GM10248 (cell line): ENCODE results near the gene RPL27A.
"Not testable (repeated sequence)": the region's sequence is repeated elsewhere in the genome, so short reads cannot be mapped to it uniquely, and the experiment has no call there.

Source experiments
- CTCF ChIA-PET: fragments of 300-600 bp; sonication (Branson Sonifier 250); formaldehyde crosslinking; extraction: SDS; loops from one replicate; lab custom pipeline; 2021; ENCODE audit warnings: antibody characterized with exemption; lab: Yijun Ruan, JAX
- POLR2A ChIA-PET: fragments of 350-650 bp; sonication (Branson Sonifier 250); formaldehyde crosslinking; extraction: SDS; loops from one replicate; lab custom pipeline; 2020; ENCODE audit warnings: antibody characterized with exemption; lab: Yijun Ruan, JAX
- DNase-seq: peaks from one replicate; pipeline ENCODE4 v3.0.0; 2012; ENCODE audit errors: extremely low spot score
- CTCF ChIP-seq: IDR thresholded peaks from 2 replicates; pipeline ENCODE4 v1.5.1; 2012; ENCODE audit warnings: mild to moderate bottlenecking, low read depth; ENCODE audit errors: extremely low read depth, missing control alignments, control extremely low read depth

The RPL27A gene

GRCh38 chr11:8654503-8654902, 28.1 kb upstream of the RPL27A start:
- CTCF ChIA-PET = no interaction called here
- POLR2A ChIA-PET = no interaction called here
- TF ChIP-seq CTCF = no peak
- DNase-seq = no peak

DNA sequence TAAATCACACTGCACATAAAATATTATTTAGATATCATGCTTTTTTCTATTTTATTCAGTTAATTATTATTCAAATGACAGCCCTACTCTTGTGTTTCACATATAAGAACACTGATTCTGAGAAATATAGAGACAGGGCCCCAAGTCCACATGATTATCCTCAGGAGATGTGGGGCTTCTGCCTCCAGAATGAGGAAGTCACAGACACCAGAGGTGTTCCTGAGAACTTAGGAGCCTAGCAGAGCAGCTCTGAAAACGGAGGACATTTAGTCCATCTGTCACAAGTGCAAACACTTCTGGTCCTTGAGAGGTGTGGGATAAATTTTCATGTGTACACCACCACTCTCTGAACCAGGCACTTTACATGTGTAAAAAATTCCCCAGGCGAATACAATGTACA, 26.3 kb upstream of the RPL27A start:
- POLR2A ChIA-PET = no interaction called here
- no peak for TF ChIP-seq CTCF
- CTCF ChIA-PET = interaction anchor here (0.8 to 1.9 kb wide), 5 partner anchors 10 to 47 kb away, joined by 3 to 9 read pairs (median 5); no protein-coding TSS in a partner anchor
- DNase-seq = no peak

- ChIA-PET CTCF (interaction anchor here (1.2 to 1.9 kb wide), 2 partner anchors 10 to 357 kb away, joined by 3 to 4 read pairs; no protein-coding TSS in a partner anchor), POLR2A (no interaction called here)
- no peak for TF ChIP-seq CTCF
- no peak for DNase-seq
Measured at GRCh38 chr11:8658321-8659057, 24.1 kb upstream of the RPL27A start.

- POLR2A ChIA-PET = interaction anchor here (1.0 kb wide), 1 partner anchor 21 kb away, joined by 3 read pairs; the partner anchor contains the start of genes RPL27A and TRIM66
- no peak for DNase-seq
- CTCF ChIA-PET = interaction anchor here (0.9 to 1.2 kb wide), 4 partner anchors 10 to 37 kb away, joined by 3 read pairs; no protein-coding TSS in a partner anchor
- no peak for TF ChIP-seq CTCF
Measured at GRCh38 chr11:8661001-8661795, 21.4 kb upstream of the RPL27A start.

DNA sequence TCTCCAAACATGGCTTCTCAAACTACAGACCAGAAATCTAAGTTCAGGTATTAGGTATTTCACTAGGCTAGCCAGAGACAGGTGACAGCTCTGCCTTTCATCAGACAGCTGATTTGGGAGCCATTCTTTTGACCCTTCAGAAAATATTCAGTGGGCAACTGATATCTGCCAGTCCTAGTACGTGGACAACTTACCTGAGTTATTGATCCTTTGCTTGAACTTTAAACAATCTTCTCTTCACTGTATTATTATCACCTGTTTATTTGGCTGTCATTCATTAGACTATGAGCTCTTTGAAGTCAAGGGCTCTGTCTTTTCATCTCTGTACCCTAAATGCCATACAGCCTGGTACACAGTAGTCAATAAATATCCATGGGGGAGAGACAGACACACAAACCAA, 17.4 kb upstream of the RPL27A start:
- POLR2A ChIA-PET = no interaction called here
- DNase-seq = no peak
- TF ChIP-seq CTCF = no peak
- CTCF ChIA-PET = interaction anchor here (1.4 to 2.0 kb wide), 2 partner anchors 9 to 26 kb away, joined by 3 to 5 read pairs; no protein-coding TSS in a partner anchor

DNA sequence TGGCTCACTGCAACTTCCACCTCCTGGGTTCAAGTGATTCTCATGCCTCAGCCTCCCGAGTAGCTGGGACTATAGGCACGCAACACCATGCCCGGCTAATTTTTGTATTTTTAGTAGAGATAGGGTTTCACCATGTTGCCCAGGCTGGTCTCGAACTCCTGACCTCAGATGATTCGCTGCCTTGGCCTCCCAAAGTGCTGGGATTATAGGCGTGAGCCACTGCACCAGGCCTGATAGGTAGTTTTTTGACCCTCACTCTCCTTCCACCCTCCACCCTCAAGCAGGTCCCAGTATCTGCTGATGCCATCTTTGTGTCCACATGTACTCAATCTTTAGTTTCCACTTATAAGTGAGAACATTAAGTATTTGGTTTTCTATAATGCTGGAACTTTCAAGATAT, 12.5 kb upstream of the RPL27A start:
- CTCF ChIA-PET, POLR2A ChIA-PET, DNase-seq: not testable (repeated sequence)
